GM18502 (cell line): ENCODE results near the gene RABGEF1.
"Not testable (repeated sequence)": the region's sequence is repeated elsewhere in the genome, so short reads cannot be mapped to it uniquely, and the experiment has no call there.

Experiments used
- ATAC-seq: cut with Tn5 transposase; IDR thresholded peaks from one replicate; pipeline ENCODE4 v1.9.1; 2021; ENCODE audit warnings: mild to moderate bottlenecking; ENCODE audit not compliant: unreplicated experiment, poor library complexity

The RABGEF1 gene

GRCh38 chr7:66763633-66764355, 23.3 kb downstream of the RABGEF1 start:
- not testable (repeated sequence) for ATAC-seq

- ATAC-seq: not testable (repeated sequence)
Measured at GRCh38 chr7:66764905-66765304, 24.4 kb downstream of the RABGEF1 start.

GRCh38 chr7:66765322-66766025, 24.9 kb downstream of the RABGEF1 start:
- not testable (repeated sequence) for ATAC-seq

- ATAC-seq: no peak
Measured at GRCh38 chr7:66766041-66766440, 25.5 kb downstream of the RABGEF1 start.

GRCh38 chr7:66767486-66767885, 27.0 kb downstream of the RABGEF1 start:
- ATAC-seq: not testable (repeated sequence)

GRCh38 chr7:66768865-66769832, 28.6 kb downstream of the RABGEF1 start:
- peak; percentile 54 for ATAC-seq

GRCh38 chr7:66769833-66770512, 29.4 kb downstream of the RABGEF1 start:
- ATAC-seq: no peak

- no peak for ATAC-seq
Measured at GRCh38 chr7:66771795-66772194, 31.3 kb downstream of the RABGEF1 start.

GRCh38 chr7:66773744-66774143, 33.2 kb downstream of the RABGEF1 start:
- not testable (repeated sequence) for ATAC-seq

- not testable (repeated sequence) for ATAC-seq
Measured at GRCh38 chr7:66776383-66776782, 35.9 kb downstream of the RABGEF1 start.

- ATAC-seq: no peak
Measured at GRCh38 chr7:66776800-66777442, 36.4 kb downstream of the RABGEF1 start.

GRCh38 chr7:66778201-66778600, 37.7 kb downstream of the RABGEF1 start:
- no peak for ATAC-seq

- ATAC-seq: no peak
Measured at GRCh38 chr7:66779669-66780409, 39.3 kb downstream of the RABGEF1 start.

GRCh38 chr7:66781408-66782090, 41.0 kb downstream of the RABGEF1 start:
- ATAC-seq: no peak

- ATAC-seq: not testable (repeated sequence)
Measured at GRCh38 chr7:66782875-66783274, 42.3 kb downstream of the RABGEF1 start.

- not testable (repeated sequence) for ATAC-seq
Measured at GRCh38 chr7:66783887-66784595, 43.5 kb downstream of the RABGEF1 start.

- ATAC-seq: no peak
Measured at GRCh38 chr7:66790196-66790595, 49.7 kb downstream of the RABGEF1 start.

GRCh38 chr7:66790725-66791124, 50.2 kb downstream of the RABGEF1 start:
- no peak for ATAC-seq
